ENCODE data around the gene C1QTNF8. TPM values are rescaled to one million over a fixed set of nuclear protein-coding genes. Genes with fewer than 3 reads are reported as not detected.

C1QTNF8 gene
- total RNA-seq, 6 donors from 2014 or later = 0.30 TPM; not detected in 5

DNA sequence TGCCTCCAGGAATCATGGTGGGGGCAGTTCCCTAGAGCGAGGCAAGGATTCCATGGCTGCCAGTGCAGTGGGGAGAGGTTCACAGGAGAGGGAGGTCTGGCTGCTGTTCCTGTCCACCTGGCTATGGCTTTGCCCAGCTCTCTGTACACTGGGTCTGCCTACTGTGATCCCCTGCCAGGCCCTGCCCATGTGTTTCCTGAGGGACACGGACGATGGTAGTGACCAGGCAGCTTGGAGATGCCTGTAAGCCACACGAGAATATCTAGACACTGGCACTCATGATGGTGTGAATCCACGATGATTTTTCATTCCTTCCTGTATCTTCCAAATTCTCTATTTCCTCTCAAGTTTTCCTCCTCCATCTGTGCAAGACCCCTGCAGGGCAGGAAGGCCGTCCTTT lies 11.1 kb downstream of the C1QTNF8 start:
- no peak overlapping the region for H3K4me3 ChIP-seq

GRCh38 chr16:1082952-1083675 lies 12.9 kb downstream of the C1QTNF8 start:
- Histone ChIP-seq H3K9me3 (peaks cover 7 to 24% (median 19%) of the 10 kb centered on the region in 4 donors), H3K27me3 (peaks cover 0 to 44% (median 3%) of the 10 kb centered on the region in 4 donors), H3K36me3 (no peaks in the 10 kb centered on the region), H3K4me1 (peaks cover 0 to 5% (median 2%) of the 10 kb centered on the region in 4 donors), H3K4me3 (no peak overlapping the region), H3K27ac (no peak overlapping the region)
- DNase-seq (peak in 1 of 2 donors; percentile 70), ATAC-seq (ENCODE audit: low FRiP score in 2 of 2) (no peak)
- TF ChIP-seq CTCF (IDR thresholded peaks at IDR 0.05) (no peak), POLR2A (IDR thresholded peaks at IDR 0.05) (no peak), POLR2AphosphoS5 (IDR thresholded peaks at IDR 0.05) (no peak), EP300 (IDR thresholded peaks at IDR 0.05) (no peak)
- WGBS, 2 donors = 46 to 57% methylated on average over 8 to 31 of the region's 34 CpGs

More for the DNA sequence above, 11.1 kb downstream of the C1QTNF8 start:
- H3K36me3 ChIP-seq = no peaks in the 10 kb centered on the region
- H3K9me3 ChIP-seq = peaks cover 7 to 24% (median 19%) of the 10 kb centered on the region in 4 donors
- ATAC-seq (ENCODE audit: low FRiP score in 2 of 2) (no peak), DNase-seq (no peak)
- WGBS, 2 donors = 91 to 92% methylated on average over 6 of the region's 6 CpGs
- H3K4me1 ChIP-seq = peaks cover 8 to 15% (median 9%) of the 10 kb centered on the region in 4 donors
- no peak for TF ChIP-seq CTCF (IDR thresholded peaks at IDR 0.05)
- TF ChIP-seq POLR2AphosphoS5 (IDR thresholded peaks at IDR 0.05) = no peak
- no peak for TF ChIP-seq POLR2A (IDR thresholded peaks at IDR 0.05)
- no peak for TF ChIP-seq EP300 (IDR thresholded peaks at IDR 0.05)
- peaks cover 0 to 55% (median 11%) of the 10 kb centered on the region in 4 donors for H3K27me3 ChIP-seq
- no peak overlapping the region for H3K27ac ChIP-seq

- Histone ChIP-seq H3K9me3 (peaks cover 7 to 24% (median 19%) of the 10 kb centered on the region in 4 donors), H3K27ac (no peak overlapping the region), H3K27me3 (peaks cover 0 to 44% (median 2%) of the 10 kb centered on the region in 4 donors), H3K36me3 (no peaks in the 10 kb centered on the region), H3K4me3 (no peak overlapping the region), H3K4me1 (peaks cover 0 to 5% (median 2%) of the 10 kb centered on the region in 4 donors)
- no peak for TF ChIP-seq POLR2A (IDR thresholded peaks at IDR 0.05)
- TF ChIP-seq CTCF (IDR thresholded peaks at IDR 0.05) = no peak
- 65 to 69% methylated on average over 11 to 20 of the region's 21 CpGs for WGBS, 2 donors
- DNase-seq (peak in 1 of 2 donors; percentile 74), ATAC-seq (ENCODE audit: low FRiP score in 2 of 2) (no peak)
Observed at GRCh38 chr16:1082266-1082951, 13.6 kb downstream of the C1QTNF8 start.

- H3K4me1 ChIP-seq = peaks cover 0 to 5% (median 2%) of the 10 kb centered on the region in 4 donors
- TF ChIP-seq POLR2A (IDR thresholded peaks at IDR 0.05) (no peak), EP300 (IDR thresholded peaks at IDR 0.05) (no peak), CTCF (IDR thresholded peaks at IDR 0.05) (no peak), POLR2AphosphoS5 (IDR thresholded peaks at IDR 0.05) (no peak)
- ATAC-seq (ENCODE audit: low FRiP score in 2 of 2) (no peak), DNase-seq (peak in 1 of 2 donors; percentile 58)
- no peak overlapping the region for H3K4me3 ChIP-seq
- peaks cover 7 to 24% (median 19%) of the 10 kb centered on the region in 4 donors for H3K9me3 ChIP-seq
- peaks cover 0 to 43% (median 2%) of the 10 kb centered on the region in 4 donors for H3K27me3 ChIP-seq
- H3K27ac ChIP-seq = no peak overlapping the region
- H3K36me3 ChIP-seq = no peaks in the 10 kb centered on the region
- 62 to 68% methylated on average over 18 to 22 of the region's 22 CpGs for WGBS, 2 donors
Observed at GRCh38 chr16:1081734-1082265, 14.2 kb downstream of the C1QTNF8 start.

Measured in upper lobe of left lung (tissue), 6 donors.